ENCODE results near the gene SNRPA. TPM values are rescaled to one million over a fixed set of nuclear protein-coding genes. Genes with fewer than 3 reads are reported as not detected.
A peak's percentile ranks its signal among the peaks of the same experiment; 100 is the strongest.

The SNRPA gene
- total and polyA plus RNA-seq, 2 donors (not counting 1 experiment from before 2014, with no cell fraction given) = 92.0 to 147 TPM

DNA sequence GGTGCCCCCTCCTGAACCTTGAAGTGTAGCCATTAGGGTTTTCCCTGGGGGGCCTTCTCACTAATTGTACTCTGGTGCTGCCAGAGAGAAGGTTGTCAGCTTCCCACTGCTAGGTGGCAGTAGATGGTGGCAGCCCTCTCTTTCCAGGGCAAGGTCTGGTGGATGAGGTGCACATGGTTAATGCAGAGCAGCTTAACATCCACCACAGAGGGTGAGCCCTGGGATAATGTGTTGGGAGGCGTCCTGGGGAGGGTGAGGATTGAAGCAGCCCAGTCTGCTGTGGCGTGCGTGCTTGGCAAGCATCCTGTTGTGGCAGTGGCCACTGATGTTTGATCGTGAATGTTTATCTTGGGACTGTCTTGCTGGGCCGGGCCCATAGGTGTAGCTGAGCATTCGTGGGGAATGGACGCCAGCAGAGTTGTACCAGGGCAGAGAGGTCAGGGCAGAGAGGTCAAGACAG lies 53.8 kb downstream of the SNRPA start:
- Histone ChIP-seq H2AFZ (ENCODE audit: insufficient read depth, low read depth, low read length, poor library complexity, severe bottlenecking) (no peak overlapping the region), H3K27ac (ENCODE audit: low read length in 2 of 2) (peak overlapping the region; percentile 74 to 86), H4K20me1 (ENCODE audit: control insufficient read depth, insufficient read depth, low read length, poor library complexity, severe bottlenecking) (peaks cover 93% of the 10 kb centered on the region), H3K4me1 (ENCODE audit: control insufficient read depth in 2 of 2, insufficient read depth in 2 of 2, low read length in 2 of 2) (peaks cover 75 to 77% of the 10 kb centered on the region in 2 donors), H3K4me3 (ENCODE audit: control extremely low read depth in 1 of 5, extremely low read depth in 1 of 5, insufficient read depth in 1 of 5, low read depth in 2 of 5, low read length in 4 of 5) (no peak overlapping the region), H3K27me3 (replicated peaks in 1 of 4; ENCODE audit: control extremely low read depth in 1 of 4, control insufficient read depth in 3 of 4, insufficient read depth in 4 of 4, low read length in 3 of 4) (no peaks in the 10 kb centered on the region), H3K9me3 (ENCODE audit: control extremely low read depth in 1 of 3, control insufficient read depth in 2 of 3, insufficient read depth in 1 of 3, low read length in 2 of 3) (no peaks in the 10 kb centered on the region), H3K9ac (ENCODE audit: low read length) (no peak overlapping the region), H3K79me2 (ENCODE audit: control insufficient read depth, insufficient read depth, low read length) (peaks cover 97% of the 10 kb centered on the region), H3K4me2 (replicated peaks; ENCODE audit: low read depth, low read length, poor library complexity, severe bottlenecking) (peak overlapping the region; percentile 93), H3K36me3 (replicated peaks in 1 of 2; ENCODE audit: control extremely low read depth in 1 of 2, control insufficient read depth in 1 of 2, extremely low read depth in 1 of 2, insufficient read depth in 2 of 2, low read length in 1 of 2) (peaks cover 0 to 88% of the 10 kb centered on the region in 2 experiments)
- ChIA-PET POLR2A (interaction anchor here (1.5 kb wide), 1 partner anchor 27 kb away, joined by 5 read pairs; the partner anchor contains the start of gene RAB4B), CTCF (interaction anchor here (0.5 to 4.8 kb wide), 7 partner anchors 12 to 1208 kb away, joined by 3 to 39 read pairs (median 8); partner anchors contain the start of gene RAB4B)
- ATAC-seq (ENCODE audit: low read depth) (no peak), DNase-seq (no peak)
- intact Hi-C loops (cut with micrococcal nuclease) = no loop called here
- 91% methylated on average over 7 of the region's 7 CpGs for WGBS (ENCODE audit: insufficient coverage)
- H3K27ac Mint-ChIP-seq = peak overlapping the region; percentile 95
- H3K4me1 Mint-ChIP-seq = peaks cover 83% of the 10 kb centered on the region
- H3K9me3 Mint-ChIP-seq (ENCODE audit: insufficient read depth) = no peaks in the 10 kb centered on the region
- H3K4me3 Mint-ChIP-seq = peak overlapping the region; percentile 74
- no peak for TF ChIP-seq EZH2 (IDR thresholded peaks at IDR 0.05; ENCODE audit: borderline replicate concordance, insufficient read depth, low read depth, low read length, poor library complexity, severe bottlenecking)
- TF ChIP-seq, protein P1, sequence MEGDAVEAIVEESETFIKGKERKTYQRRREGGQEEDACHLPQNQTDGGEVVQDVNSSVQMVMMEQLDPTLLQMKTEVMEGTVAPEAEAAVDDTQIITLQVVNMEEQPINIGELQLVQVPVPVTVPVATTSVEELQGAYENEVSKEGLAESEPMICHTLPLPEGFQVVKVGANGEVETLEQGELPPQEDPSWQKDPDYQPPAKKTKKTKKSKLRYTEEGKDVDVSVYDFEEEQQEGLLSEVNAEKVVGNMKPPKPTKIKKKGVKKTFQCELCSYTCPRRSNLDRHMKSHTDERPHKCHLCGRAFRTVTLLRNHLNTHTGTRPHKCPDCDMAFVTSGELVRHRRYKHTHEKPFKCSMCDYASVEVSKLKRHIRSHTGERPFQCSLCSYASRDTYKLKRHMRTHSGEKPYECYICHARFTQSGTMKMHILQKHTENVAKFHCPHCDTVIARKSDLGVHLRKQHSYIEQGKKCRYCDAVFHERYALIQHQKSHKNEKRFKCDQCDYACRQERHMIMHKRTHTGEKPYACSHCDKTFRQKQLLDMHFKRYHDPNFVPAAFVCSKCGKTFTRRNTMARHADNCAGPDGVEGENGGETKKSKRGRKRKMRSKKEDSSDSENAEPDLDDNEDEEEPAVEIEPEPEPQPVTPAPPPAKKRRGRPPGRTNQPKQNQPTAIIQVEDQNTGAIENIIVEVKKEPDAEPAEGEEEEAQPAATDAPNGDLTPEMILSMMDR (IDR thresholded peaks at IDR 0.05) = no peak
- H3K27me3 Mint-ChIP-seq = no peaks in the 10 kb centered on the region

DNA sequence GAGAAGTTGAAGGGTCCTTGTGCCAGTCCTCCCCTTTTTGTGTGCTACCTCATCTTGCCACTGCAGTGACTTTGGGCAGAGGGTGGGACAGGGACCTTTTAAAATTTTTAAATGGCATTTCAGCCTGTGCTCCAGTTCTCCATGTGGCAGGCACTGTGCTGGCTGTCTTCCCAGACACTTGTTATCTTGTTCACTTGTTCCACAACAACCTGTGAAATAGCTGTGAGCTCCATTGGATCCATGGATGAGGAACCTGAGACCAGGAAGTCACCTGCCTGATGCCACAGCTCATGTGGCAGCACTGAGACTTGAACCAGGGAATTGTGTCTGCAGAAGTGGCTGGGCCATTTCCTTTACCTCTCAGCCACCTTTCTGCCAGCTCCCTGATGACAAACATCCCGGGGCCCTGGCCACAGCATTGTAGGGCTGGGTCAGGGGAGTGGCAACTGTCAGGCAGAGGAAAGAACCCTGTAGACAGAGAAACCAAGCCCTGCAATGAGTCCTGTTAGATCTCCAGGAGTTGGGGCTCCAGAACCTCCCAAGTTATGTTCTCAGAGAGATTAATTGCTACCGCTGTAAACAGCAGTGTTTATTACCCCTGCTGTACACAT lies 54.4 kb downstream of the SNRPA start:
- Mint-ChIP-seq H3K9me3 (ENCODE audit: insufficient read depth) (no peaks in the 10 kb centered on the region), H3K27me3 (no peaks in the 10 kb centered on the region), H3K4me3 (peak overlapping the region; percentile 74), H3K4me1 (peaks cover 82% of the 10 kb centered on the region), H3K27ac (peak overlapping the region; percentile 95)
- POLR2A ChIA-PET = interaction anchor here (0.5 to 1.5 kb wide), 2 partner anchors 28 to 189 kb away, joined by 3 to 5 read pairs; partner anchors contain the start of gene RAB4B
- 90% methylated on average over 2 of the region's 2 CpGs for WGBS (ENCODE audit: insufficient coverage)
- no peak overlapping the region for H3K4me3 ChIP-seq (ENCODE audit: control extremely low read depth in 1 of 5, extremely low read depth in 1 of 5, insufficient read depth in 1 of 5, low read depth in 2 of 5, low read length in 4 of 5)
- peaks cover 91% of the 10 kb centered on the region for H3K79me2 ChIP-seq (ENCODE audit: control insufficient read depth, insufficient read depth, low read length)
- peaks cover 0 to 87% of the 10 kb centered on the region in 2 experiments for H3K36me3 ChIP-seq (replicated peaks in 1 of 2; ENCODE audit: control extremely low read depth in 1 of 2, control insufficient read depth in 1 of 2, extremely low read depth in 1 of 2, insufficient read depth in 2 of 2, low read length in 1 of 2)
- DNase-seq (peak; percentile 18), ATAC-seq (ENCODE audit: low read depth) (no peak)
- TF ChIP-seq EZH2 (IDR thresholded peaks at IDR 0.05; ENCODE audit: borderline replicate concordance, insufficient read depth, low read depth, low read length, poor library complexity, severe bottlenecking) = no peak
- TF ChIP-seq, protein P1 (IDR thresholded peaks at IDR 0.05) = no peak
- CTCF ChIA-PET = interaction anchor here (1.1 to 4.8 kb wide), 7 partner anchors 9 to 515 kb away, joined by 3 to 39 read pairs (median 12); partner anchors contain the start of gene RAB4B
- no peak overlapping the region for H3K9ac ChIP-seq (ENCODE audit: low read length)
- H3K27me3 ChIP-seq (replicated peaks in 1 of 4; ENCODE audit: control extremely low read depth in 1 of 4, control insufficient read depth in 3 of 4, insufficient read depth in 4 of 4, low read length in 3 of 4) = no peaks in the 10 kb centered on the region
- H3K9me3 ChIP-seq (ENCODE audit: control extremely low read depth in 1 of 3, control insufficient read depth in 2 of 3, insufficient read depth in 1 of 3, low read length in 2 of 3) = no peaks in the 10 kb centered on the region
- intact Hi-C loops (cut with micrococcal nuclease) = no loop called here
- H2AFZ ChIP-seq (ENCODE audit: insufficient read depth, low read depth, low read length, poor library complexity, severe bottlenecking) = no peak overlapping the region
- peaks cover 92% of the 10 kb centered on the region for H4K20me1 ChIP-seq (ENCODE audit: control insufficient read depth, insufficient read depth, low read length, poor library complexity, severe bottlenecking)
- H3K27ac ChIP-seq (ENCODE audit: low read length in 2 of 2) = peak overlapping the region; percentile 74 to 86
- peak overlapping the region; percentile 93 for H3K4me2 ChIP-seq (replicated peaks; ENCODE audit: low read depth, low read length, poor library complexity, severe bottlenecking)
- peaks cover 69 to 77% of the 10 kb centered on the region in 2 donors for H3K4me1 ChIP-seq (ENCODE audit: control insufficient read depth in 2 of 2, insufficient read depth in 2 of 2, low read length in 2 of 2)

Measured in B cell (primary cell).